ENCODE measurements around the gene THEM4. TPM values are rescaled to one million over a fixed set of nuclear protein-coding genes. Genes with fewer than 3 reads are reported as not detected.

The THEM4 gene
- total and polyA plus RNA-seq, 11 donors, result 14.2 to 25.5 (median 15.0) TPM

- Histone ChIP-seq H3K27ac (peak overlapping the region in 1 of 12 donors; percentile 11), H3K4me1 (peaks cover 0 to 14% (median 1%) of the 10 kb centered on the region in 12 donors), H3K36me3 (no peaks in the 10 kb centered on the region), H3K4me3 (no peak overlapping the region), H3K27me3 (no peaks in the 10 kb centered on the region), H3K9me3 (peaks cover 0 to 9% (median 3%) of the 10 kb centered on the region in 12 donors)
- 14 to 39% (median 28%) methylated on average over 1 of the region's 1 CpG for WGBS, 4 donors
- intact Hi-C loops (cut with DNase I), result no loop called here
- no peak for ATAC-seq
- no peak for TF ChIP-seq CTCF (IDR thresholded peaks at IDR 0.05)
- no peak for TF ChIP-seq POLR2A (IDR thresholded peaks at IDR 0.05)
- no peak for DNase-seq
Observed at GRCh38 chr1:151915061-151915686, 5.9 kb upstream of the THEM4 start.

GRCh38 chr1:151914076-151914475, 4.8 kb upstream of the THEM4 start:
- DNase-seq (no peak), ATAC-seq (no peak)
- Histone ChIP-seq H3K27me3 (no peaks in the 10 kb centered on the region), H3K9me3 (peaks cover 0 to 9% (median 3%) of the 10 kb centered on the region in 12 donors), H3K36me3 (no peaks in the 10 kb centered on the region), H3K4me3 (no peak overlapping the region), H3K4me1 (peaks cover 0 to 17% (median 2%) of the 10 kb centered on the region in 12 donors), H3K27ac (no peak overlapping the region)
- TF ChIP-seq POLR2A (IDR thresholded peaks at IDR 0.05) (no peak), CTCF (IDR thresholded peaks at IDR 0.05) (no peak)
- 91 to 97% (median 93%) methylated on average over 2 of the region's 2 CpGs for WGBS, 4 donors
- intact Hi-C loops (cut with DNase I), result no loop called here

GRCh38 chr1:151912973-151913372, 3.7 kb upstream of the THEM4 start:
- 96 to 98% (median 97%) methylated on average over 1 of the region's 1 CpG for WGBS, 4 donors
- Histone ChIP-seq H3K36me3 (no peaks in the 10 kb centered on the region), H3K27me3 (no peaks in the 10 kb centered on the region), H3K4me3 (no peak overlapping the region), H3K9me3 (peaks cover 0 to 9% (median 5%) of the 10 kb centered on the region in 12 donors), H3K27ac (no peak overlapping the region), H3K4me1 (peaks cover 0 to 24% (median 10%) of the 10 kb centered on the region in 12 donors)
- no peak for DNase-seq
- intact Hi-C loops (cut with DNase I), result no loop called here
- no peak for ATAC-seq
- no peak for TF ChIP-seq POLR2A (IDR thresholded peaks at IDR 0.05)
- no peak for TF ChIP-seq CTCF (IDR thresholded peaks at IDR 0.05)

- intact Hi-C loops (cut with DNase I), result loop anchor here in 1 of 10 donors (2.0 kb wide), 1 partner anchor 449 kb away; the partner anchor contains the start of gene POGZ
- Histone ChIP-seq H3K36me3 (no peaks in the 10 kb centered on the region), H3K4me3 (peak overlapping the region in 8 of 12 donors; percentile 67 to 81 (median 73)), H3K9me3 (peaks cover 0 to 17% (median 7%) of the 10 kb centered on the region in 12 donors), H3K4me1 (peaks cover 0 to 34% (median 14%) of the 10 kb centered on the region in 12 donors), H3K27me3 (no peaks in the 10 kb centered on the region), H3K27ac (peak overlapping the region in 3 of 12 donors; percentile 88 to 92 (median 89))
- DNase-seq, result no peak
- TF ChIP-seq CTCF (IDR thresholded peaks at IDR 0.05) (peak in 1 of 12 donors; percentile 10), POLR2A (IDR thresholded peaks at IDR 0.05) (no peak)
- ATAC-seq, result no peak
- WGBS, 4 donors, result 79 to 86% (median 82%) methylated on average over 10 of the region's 10 CpGs
Observed at GRCh38 chr1:151908228-151908691, 1.1 kb downstream of the THEM4 start.

All from heart left ventricle (tissue), 16 donors.